Stomach (tissue), 9 donors: ENCODE results near the gene JAK2. TPM values are rescaled to one million over a fixed set of nuclear protein-coding genes. Genes with fewer than 3 reads are reported as not detected.
"Not testable (repeated sequence)": the region's sequence is repeated elsewhere in the genome, so short reads cannot be mapped to it uniquely, and the experiment has no call there.

Source experiments
- DNase-seq, 2 donors: peaks; one replicate each; pipeline versions ENCODE4 v3.0.0 to v3.0.0-alpha.2; 2013 to 2019
- H3K27ac ChIP-seq, 5 donors: fragments of 200-600 bp in 4 of 5; sonication (generic) in 4 of 5; one replicate each; pipeline ENCODE4 v1.5.1; 2013 to 2019; ENCODE audit warnings: mild to moderate bottlenecking in 1 of 5, moderate library complexity in 1 of 5
- H3K27me3 ChIP-seq, 3 donors: fragments of 200-600 bp; sonication (generic); one replicate each; pipeline ENCODE4 v1.5.1; 2017 to 2019; ENCODE audit warnings: mixed run types in 1 of 3
- H3K36me3 ChIP-seq, 4 donors: fragments of 200-600 bp; sonication (generic); 1 replicate in 3 of 4; 2 replicates in 1 of 4; pipeline ENCODE4 v1.5.1; 2016 to 2019
- H3K4me1 ChIP-seq, 4 donors: fragments of 200-600 bp; sonication (generic); one replicate each; pipeline ENCODE4 v1.5.1; 2016 to 2019
- H3K4me3 ChIP-seq, 4 donors: fragments of 200-600 bp; sonication (generic) in 3 of 4; one replicate each; pipeline ENCODE4 v1.5.1; 2016 to 2019; ENCODE audit warnings: mild to moderate bottlenecking in 1 of 4
- H3K9me3 ChIP-seq, 4 donors: fragments of 200-600 bp; sonication (generic); one replicate each; pipeline ENCODE4 v1.5.1; 2016 to 2019
- EP300 ChIP-seq: sonication (generic); formaldehyde crosslinking; IDR thresholded peaks from one replicate; pipeline ENCODE4 v1.6.1; 2017; ENCODE audit warnings: antibody characterized with exemption
- POLR2A ChIP-seq, 4 donors: fragments of 450-650 bp; IDR thresholded peaks; one replicate each; pipeline ENCODE4 v1.6.1; 2016; ENCODE audit warnings: antibody characterized with exemption in 4 of 4, control low read depth in 2 of 4, mild to moderate bottlenecking in 1 of 4, moderate library complexity in 1 of 4
- POLR2AphosphoS5 ChIP-seq, 3 donors: sonication (generic); formaldehyde crosslinking; IDR thresholded peaks; one replicate each; pipeline ENCODE4 v1.6.1; 2016; ENCODE audit warnings: antibody characterized with exemption in 3 of 3
- WGBS, 5 donors: extraction: QIAGEN DNeasy Blood & Tissue Kit in 3 of 5; methylation state at CpG; one replicate each; pipeline versions ENCODE4 v1.1.5 to v1.1.7; 2013 to 2018; 5-methylcytosine and 5-hydroxymethylcytosine counted together
- intact Hi-C: fragments of 100-400 bp; cut with DNase I; formaldehyde crosslinking; loops from one replicate; pipeline ENCODE4 v1.15.1; 2023; ENCODE audit warnings: low total_unique reads
- polyA plus RNA-seq, 3 donors: library from polyadenylated mRNA; stranded (reverse); fragments of 200-250 nt; gene quantifications; one replicate each; pipeline ENCODE4 v1.2.3, GENCODE V29; 2013
- total RNA-seq, 5 donors: library from RNA; depleted of rRNA; stranded (reverse); fragments of >200 nt; gene quantifications; one replicate each; pipeline versions ENCODE4 v1.1.0 to v1.2.3, GENCODE V29; 2014 to 2016
- TF ChIP-seq, protein P1 (sequence below), 7 experiments: fragments of 450-650 bp in 4 of 7; fragments of 200-600 bp in 3 of 7; sonication (generic) in 3 of 7; IDR thresholded peaks; one replicate each; pipeline ENCODE4 v1.5.1; 2016 to 2019; ENCODE audit warnings: antibody characterized with exemption in 7 of 7, control low read depth in 2 of 7, mild to moderate bottlenecking in 1 of 7
- donor health status: healthy with polysubstance abuse.
- donor health status: Bipolar disorder and iron deficiency.
- donor health status: healthy.

Gene JAK2
- total and polyA plus RNA-seq, 8 donors: 3.9 to 58.6 (median 26.0) TPM

GRCh38 chr9:4938496-4938895 is 46.6 kb upstream of the JAK2 start:
- H3K4me1 ChIP-seq: peaks cover 14 to 49% (median 20%) of the 10 kb centered on the region in 4 donors
- intact Hi-C loops: no loop called here
- WGBS, 5 donors: 76 to 96% (median 82%) methylated on average over 1 of the region's 1 CpG

GRCh38 chr9:4939118-4939561 is 45.9 kb upstream of the JAK2 start:
- H3K4me1 ChIP-seq: peaks cover 14 to 48% (median 20%) of the 10 kb centered on the region in 4 donors
- DNase-seq: peak in 1 of 2 donors; percentile 13

More at GRCh38 chr9:4938496-4938895, 46.6 kb upstream of the JAK2 start:
- no peaks in the 10 kb centered on the region for H3K36me3 ChIP-seq
- no peak for TF ChIP-seq POLR2A (IDR thresholded peaks at IDR 0.05)
- TF ChIP-seq EP300: no peak
- TF ChIP-seq, protein P1, sequence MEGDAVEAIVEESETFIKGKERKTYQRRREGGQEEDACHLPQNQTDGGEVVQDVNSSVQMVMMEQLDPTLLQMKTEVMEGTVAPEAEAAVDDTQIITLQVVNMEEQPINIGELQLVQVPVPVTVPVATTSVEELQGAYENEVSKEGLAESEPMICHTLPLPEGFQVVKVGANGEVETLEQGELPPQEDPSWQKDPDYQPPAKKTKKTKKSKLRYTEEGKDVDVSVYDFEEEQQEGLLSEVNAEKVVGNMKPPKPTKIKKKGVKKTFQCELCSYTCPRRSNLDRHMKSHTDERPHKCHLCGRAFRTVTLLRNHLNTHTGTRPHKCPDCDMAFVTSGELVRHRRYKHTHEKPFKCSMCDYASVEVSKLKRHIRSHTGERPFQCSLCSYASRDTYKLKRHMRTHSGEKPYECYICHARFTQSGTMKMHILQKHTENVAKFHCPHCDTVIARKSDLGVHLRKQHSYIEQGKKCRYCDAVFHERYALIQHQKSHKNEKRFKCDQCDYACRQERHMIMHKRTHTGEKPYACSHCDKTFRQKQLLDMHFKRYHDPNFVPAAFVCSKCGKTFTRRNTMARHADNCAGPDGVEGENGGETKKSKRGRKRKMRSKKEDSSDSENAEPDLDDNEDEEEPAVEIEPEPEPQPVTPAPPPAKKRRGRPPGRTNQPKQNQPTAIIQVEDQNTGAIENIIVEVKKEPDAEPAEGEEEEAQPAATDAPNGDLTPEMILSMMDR (IDR thresholded peaks at IDR 0.05): no peak
- TF ChIP-seq POLR2AphosphoS5 (IDR thresholded peaks at IDR 0.05): no peak
- H3K4me3 ChIP-seq: no peak overlapping the region
- DNase-seq: no peak
- peak overlapping the region in 1 of 5 donors; percentile 33 for H3K27ac ChIP-seq
- no peaks in the 10 kb centered on the region for H3K27me3 ChIP-seq
- H3K9me3 ChIP-seq: no peaks in the 10 kb centered on the region

DNA sequence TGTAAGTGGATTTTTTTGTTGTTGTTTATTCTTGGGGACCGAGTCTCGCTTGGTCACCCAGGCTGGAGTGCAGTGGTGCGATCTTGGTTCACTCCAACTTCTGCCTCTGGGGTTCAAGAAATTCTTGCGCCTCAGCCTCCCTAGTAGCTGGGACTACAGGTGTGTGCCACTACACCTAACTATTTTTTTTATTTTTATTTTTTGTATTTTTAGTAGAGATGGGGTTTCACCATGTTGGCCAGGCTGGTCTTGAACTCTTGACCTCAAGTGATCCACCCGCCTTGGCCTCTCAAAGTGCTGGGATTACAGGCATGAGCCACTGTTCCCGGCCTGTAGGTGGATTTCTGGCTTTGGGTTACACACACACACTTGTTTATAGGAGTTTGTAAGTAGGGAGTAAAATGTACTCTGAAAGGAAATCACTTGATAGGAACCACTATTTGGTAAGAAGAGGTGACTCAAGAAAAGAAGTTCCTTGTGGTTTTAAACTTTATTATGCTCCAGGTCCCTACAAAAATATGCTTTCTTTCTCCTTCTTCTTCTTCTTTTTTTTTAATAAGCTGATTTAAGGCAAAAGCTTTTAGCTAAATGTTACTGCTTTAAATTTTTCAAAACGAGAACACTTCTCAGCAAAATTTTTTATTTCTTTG is 42.9 kb upstream of the JAK2 start:
- peaks cover 7 to 35% (median 11%) of the 10 kb centered on the region in 4 donors for H3K4me1 ChIP-seq
- DNase-seq, intact Hi-C loops, H3K9me3 ChIP-seq, H3K27me3 ChIP-seq, H3K4me3 ChIP-seq, H3K36me3 ChIP-seq: not testable (repeated sequence)
- WGBS, 5 donors: 70 to 80% (median 75%) methylated on average over 7 of the region's 7 CpGs
- peak overlapping the region in 3 of 5 donors; percentile 16 to 76 (median 40) for H3K27ac ChIP-seq

More at GRCh38 chr9:4939118-4939561, 45.9 kb upstream of the JAK2 start:
- intact Hi-C loops: no loop called here
- H3K9me3 ChIP-seq: no peaks in the 10 kb centered on the region
- no peak overlapping the region for H3K4me3 ChIP-seq
- no peak for TF ChIP-seq EP300
- TF ChIP-seq POLR2AphosphoS5 (IDR thresholded peaks at IDR 0.05): no peak
- TF ChIP-seq, protein P1 (IDR thresholded peaks at IDR 0.05): no peak
- TF ChIP-seq POLR2A (IDR thresholded peaks at IDR 0.05): no peak
- H3K36me3 ChIP-seq: no peaks in the 10 kb centered on the region
- WGBS, 5 donors: 48 to 64% (median 50%) methylated on average over 1 of the region's 1 CpG
- H3K27ac ChIP-seq: peak overlapping the region in 1 of 5 donors; percentile 33
- H3K27me3 ChIP-seq: no peaks in the 10 kb centered on the region

DNA sequence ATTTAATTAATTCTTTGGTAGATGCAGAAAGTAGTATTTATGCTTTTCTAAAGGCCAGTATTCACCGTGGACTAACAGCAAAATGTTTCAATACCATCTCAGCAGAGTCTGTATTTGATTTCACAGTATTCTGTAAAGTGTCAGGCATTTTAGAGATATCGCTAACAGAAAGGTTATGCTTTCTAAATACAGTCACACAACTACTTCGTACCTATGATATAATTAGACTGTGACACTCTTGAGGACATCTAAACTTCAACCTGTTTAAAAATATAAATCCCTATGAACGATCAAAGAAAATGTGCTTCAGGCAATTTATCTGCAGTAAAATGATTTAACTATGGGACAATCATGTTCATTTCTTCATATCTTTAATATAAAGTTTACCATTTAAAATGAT is 41.7 kb upstream of the JAK2 start:
- Histone ChIP-seq H3K4me3 (no peak overlapping the region), H3K4me1 (peaks cover 6 to 26% (median 8%) of the 10 kb centered on the region in 4 donors), H3K27me3 (no peaks in the 10 kb centered on the region), H3K36me3 (no peaks in the 10 kb centered on the region), H3K27ac (peak overlapping the region in 1 of 5 donors; percentile 76), H3K9me3 (no peaks in the 10 kb centered on the region)
- 78 to 89% (median 81%) methylated on average over 4 of the region's 4 CpGs for WGBS, 5 donors
- intact Hi-C loops: no loop called here
- DNase-seq: no peak
- TF ChIP-seq EP300: no peak
- TF ChIP-seq POLR2A (IDR thresholded peaks at IDR 0.05): no peak
- TF ChIP-seq POLR2AphosphoS5 (IDR thresholded peaks at IDR 0.05): no peak
- TF ChIP-seq, protein P1 (IDR thresholded peaks at IDR 0.05): no peak

- H3K27me3 ChIP-seq, H3K36me3 ChIP-seq, intact Hi-C loops, H3K27ac ChIP-seq, H3K9me3 ChIP-seq, DNase-seq, H3K4me3 ChIP-seq: not testable (repeated sequence)
- WGBS, 5 donors: 79 to 87% (median 82%) methylated on average over 7 of the region's 7 CpGs
- H3K4me1 ChIP-seq: peaks cover 6 to 20% (median 8%) of the 10 kb centered on the region in 4 donors
These were observed 40.5 kb upstream of the JAK2 start for GRCh38 chr9:4944431-4945211.
